GM10266 (cell line): Measurements from ENCODE around the gene MEI4.
"Not testable (repeated sequence)": the region's sequence is repeated elsewhere in the genome, so short reads cannot be mapped to it uniquely, and the experiment has no call there.

Experiments used
- DNase-seq: peaks from one replicate; pipeline ENCODE4 v3.0.0; 2012; ENCODE audit errors: extremely low spot score
- TF ChIP-seq, protein P1 (sequence below): IDR thresholded peaks from 2 replicates; pipeline ENCODE4 v1.5.1; 2012; ENCODE audit warnings: mild to moderate bottlenecking, low read depth; ENCODE audit not compliant: control insufficient read depth, insufficient read depth; ENCODE audit errors: missing control alignments

MEI4 gene

GRCh38 chr6:77716311-77716710 lies 63.5 kb downstream of the MEI4 start:
- DNase-seq = no peak

DNA sequence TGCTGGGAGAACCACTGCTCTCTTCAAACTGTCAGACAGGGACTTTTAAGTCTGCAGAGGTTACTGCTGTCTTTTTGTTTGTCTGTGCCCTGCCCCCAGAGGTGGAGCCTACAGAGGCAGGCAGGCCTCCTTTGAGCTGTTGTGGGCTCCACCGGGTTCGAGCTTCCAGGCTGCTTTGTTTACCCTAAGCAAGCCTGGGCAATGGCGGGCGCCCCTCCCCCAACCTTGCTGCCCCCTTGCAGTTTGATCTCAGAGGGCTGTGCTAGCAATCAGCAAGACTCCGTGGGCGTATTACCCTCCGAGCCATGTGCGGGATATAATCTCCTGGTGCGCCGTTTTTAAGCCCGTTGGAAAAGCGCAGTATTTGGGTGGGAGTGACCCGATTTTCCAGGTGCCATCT lies 83.2 kb downstream of the MEI4 start:
- DNase-seq = not testable (repeated sequence)

More at GRCh38 chr6:77716311-77716710, 63.5 kb downstream of the MEI4 start:
- TF ChIP-seq, protein P1, sequence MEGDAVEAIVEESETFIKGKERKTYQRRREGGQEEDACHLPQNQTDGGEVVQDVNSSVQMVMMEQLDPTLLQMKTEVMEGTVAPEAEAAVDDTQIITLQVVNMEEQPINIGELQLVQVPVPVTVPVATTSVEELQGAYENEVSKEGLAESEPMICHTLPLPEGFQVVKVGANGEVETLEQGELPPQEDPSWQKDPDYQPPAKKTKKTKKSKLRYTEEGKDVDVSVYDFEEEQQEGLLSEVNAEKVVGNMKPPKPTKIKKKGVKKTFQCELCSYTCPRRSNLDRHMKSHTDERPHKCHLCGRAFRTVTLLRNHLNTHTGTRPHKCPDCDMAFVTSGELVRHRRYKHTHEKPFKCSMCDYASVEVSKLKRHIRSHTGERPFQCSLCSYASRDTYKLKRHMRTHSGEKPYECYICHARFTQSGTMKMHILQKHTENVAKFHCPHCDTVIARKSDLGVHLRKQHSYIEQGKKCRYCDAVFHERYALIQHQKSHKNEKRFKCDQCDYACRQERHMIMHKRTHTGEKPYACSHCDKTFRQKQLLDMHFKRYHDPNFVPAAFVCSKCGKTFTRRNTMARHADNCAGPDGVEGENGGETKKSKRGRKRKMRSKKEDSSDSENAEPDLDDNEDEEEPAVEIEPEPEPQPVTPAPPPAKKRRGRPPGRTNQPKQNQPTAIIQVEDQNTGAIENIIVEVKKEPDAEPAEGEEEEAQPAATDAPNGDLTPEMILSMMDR = no peak

DNA sequence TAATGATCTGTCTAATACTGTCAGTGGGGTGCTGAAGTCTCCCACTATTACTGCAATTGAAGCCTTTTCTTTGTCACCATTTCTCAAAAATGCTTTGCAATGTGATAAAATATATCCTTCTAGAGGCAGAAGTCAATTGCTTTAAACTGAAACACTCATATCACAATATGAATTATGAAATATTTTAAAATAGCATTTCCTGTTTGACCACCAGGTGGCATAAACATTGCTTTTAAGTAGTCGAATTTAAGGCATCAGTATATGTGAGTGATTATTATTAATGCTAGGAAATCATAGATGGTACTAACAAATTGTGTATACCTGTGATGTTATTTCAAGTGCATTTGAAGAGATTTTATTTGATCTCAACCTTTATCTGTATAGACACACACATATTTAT lies 87.5 kb downstream of the MEI4 start:
- TF ChIP-seq, protein P1 = peak; percentile 27
- DNase-seq = no peak

- DNase-seq = not testable (repeated sequence)
These were observed 99.3 kb downstream of the MEI4 start for GRCh38 chr6:77752156-77752555.

DNA sequence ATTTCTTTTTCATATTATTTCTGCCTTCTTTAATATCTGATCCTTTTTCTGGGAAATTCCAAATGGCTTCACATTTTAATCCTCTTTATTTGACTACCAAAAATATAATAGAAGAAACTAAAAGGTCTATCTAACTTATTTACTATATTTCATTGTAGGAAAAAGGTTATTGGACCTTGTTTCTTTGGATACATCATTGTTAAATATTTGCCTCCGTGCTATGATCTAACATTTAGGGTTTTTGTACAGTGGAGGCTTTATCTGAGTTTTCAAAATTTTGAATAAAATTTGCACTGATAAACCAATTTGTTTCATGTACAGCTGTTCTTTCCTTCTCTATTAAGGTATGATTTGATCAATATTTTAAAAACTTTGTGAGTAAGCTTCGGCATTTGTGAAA lies 109.5 kb downstream of the MEI4 start:
- DNase-seq = no peak
- TF ChIP-seq, protein P1 = no peak

DNA sequence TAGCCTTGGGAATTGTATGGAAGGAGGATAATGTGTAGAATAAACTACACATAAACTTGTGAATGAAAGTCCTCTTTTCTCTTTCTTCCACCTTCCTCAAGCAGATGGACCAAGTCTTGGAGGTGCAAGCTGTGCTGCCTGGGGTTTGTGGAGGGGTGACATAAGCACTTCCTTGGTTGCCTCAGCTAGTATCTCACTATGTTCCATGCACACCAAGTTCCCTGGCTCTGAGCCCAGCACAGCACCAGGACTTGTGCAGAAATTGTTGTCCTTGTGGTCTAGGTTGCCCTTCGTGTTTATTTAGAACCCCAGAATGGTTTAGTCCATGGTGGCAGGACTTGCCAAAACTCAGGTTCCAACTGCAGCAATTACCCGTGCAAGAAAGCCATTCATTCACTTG lies 110.3 kb downstream of the MEI4 start:
- TF ChIP-seq, protein P1 = no peak
- DNase-seq = no peak

DNA sequence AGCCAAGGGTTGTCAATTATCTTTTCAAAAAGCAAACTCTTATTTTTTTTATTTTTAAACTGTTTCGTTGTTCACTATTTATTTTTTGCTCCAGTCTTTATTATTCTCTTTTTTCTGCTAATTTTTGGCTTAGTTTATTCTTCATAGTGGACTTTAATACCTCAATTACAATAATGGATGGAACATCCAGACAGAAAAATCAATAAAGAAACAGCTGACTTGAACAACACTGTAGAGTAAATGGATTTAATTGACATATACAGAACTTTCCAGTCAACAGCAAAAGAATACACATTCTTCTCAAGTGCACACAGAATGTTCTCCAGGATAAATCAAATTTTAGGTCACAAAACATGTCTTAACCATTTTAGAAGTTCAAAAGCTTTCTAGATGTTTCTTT lies 111.5 kb downstream of the MEI4 start:
- TF ChIP-seq, protein P1 = no peak
- DNase-seq = no peak

DNA sequence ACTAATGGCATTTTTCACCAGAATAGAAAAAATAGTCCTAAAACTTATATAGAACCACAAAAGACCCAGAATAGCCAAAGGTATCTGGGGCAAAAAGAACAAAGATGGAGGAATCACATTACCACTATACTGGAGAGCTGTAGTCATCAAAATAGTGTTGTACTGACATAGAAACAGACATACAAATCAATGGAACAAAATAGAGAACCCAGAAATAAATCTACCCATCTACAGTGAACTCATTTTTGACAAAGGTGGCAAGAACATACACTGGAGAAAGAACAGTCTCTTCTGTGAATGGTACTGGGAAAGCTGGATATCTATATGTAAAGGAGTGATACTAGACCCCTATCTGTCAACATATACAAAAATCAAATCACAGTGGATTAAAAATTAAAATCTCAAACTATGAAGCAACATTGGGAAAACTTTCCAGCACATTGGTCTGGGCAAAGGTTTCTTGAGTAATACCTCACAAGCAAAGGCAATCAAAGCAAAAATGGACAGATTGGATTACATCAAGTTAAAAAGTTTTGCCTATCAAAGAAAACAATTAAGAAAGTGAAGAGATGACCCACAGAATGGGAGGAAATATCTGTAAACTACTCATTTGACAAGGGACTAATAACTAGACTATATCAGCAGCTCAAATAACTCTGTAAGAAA lies 120.5 kb downstream of the MEI4 start:
- TF ChIP-seq, protein P1 = no peak
- no peak for DNase-seq
